ENCODE results near the gene C20orf202.

- TF ChIP-seq CTCF (IDR thresholded peaks at IDR 0.05) = no peak
- TF ChIP-seq POLR2A (IDR thresholded peaks at IDR 0.05; ENCODE audit: low read depth) = no peak
These were observed 49.2 kb downstream of the C20orf202 start for GRCh38 chr20:1252416-1252815.

Data from esophagus muscularis mucosa (tissue), 3 donors.